GM12872 (cell line): ENCODE measurements around the gene SYNDIG1L.

Source experiments
- CTCF ChIP-seq: IDR thresholded peaks from 3 replicates; pipeline ENCODE4 v1.5.1; 2011; ENCODE audit warnings: low read depth, mild to moderate bottlenecking, low read length, moderate library complexity; ENCODE audit not compliant: insufficient read depth

Gene SYNDIG1L

GRCh38 chr14:74392616-74393570 is 33.1 kb downstream of the SYNDIG1L start:
- TF ChIP-seq CTCF: no peak

GRCh38 chr14:74391479-74391878 is 34.5 kb downstream of the SYNDIG1L start:
- TF ChIP-seq CTCF: no peak

- TF ChIP-seq CTCF: no peak
Measured at GRCh38 chr14:74389980-74390379, 36.0 kb downstream of the SYNDIG1L start.

GRCh38 chr14:74382231-74382630 is 43.8 kb downstream of the SYNDIG1L start:
- TF ChIP-seq CTCF: no peak

DNA sequence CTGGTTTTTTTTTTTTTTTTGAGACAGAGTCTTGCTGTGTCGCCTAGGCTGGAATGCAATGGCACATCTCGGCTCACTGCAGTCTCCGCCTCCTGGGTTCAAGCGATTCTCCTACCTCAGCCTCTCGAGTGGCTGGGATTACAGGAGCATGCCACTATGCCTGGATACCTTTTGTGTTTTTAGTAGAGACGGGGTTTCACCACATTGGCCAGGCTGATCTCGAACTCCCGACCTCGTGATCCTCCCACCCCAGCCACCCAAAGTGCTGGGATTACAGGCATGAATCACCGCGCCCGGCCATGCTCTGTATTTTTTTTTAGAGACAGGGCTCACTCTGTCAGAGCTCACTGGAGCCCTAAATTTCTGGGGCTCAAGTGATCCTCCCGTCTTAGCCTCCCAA is 45.2 kb downstream of the SYNDIG1L start:
- TF ChIP-seq CTCF: no peak

GRCh38 chr14:74380172-74380571 is 45.8 kb downstream of the SYNDIG1L start:
- no peak for TF ChIP-seq CTCF

DNA sequence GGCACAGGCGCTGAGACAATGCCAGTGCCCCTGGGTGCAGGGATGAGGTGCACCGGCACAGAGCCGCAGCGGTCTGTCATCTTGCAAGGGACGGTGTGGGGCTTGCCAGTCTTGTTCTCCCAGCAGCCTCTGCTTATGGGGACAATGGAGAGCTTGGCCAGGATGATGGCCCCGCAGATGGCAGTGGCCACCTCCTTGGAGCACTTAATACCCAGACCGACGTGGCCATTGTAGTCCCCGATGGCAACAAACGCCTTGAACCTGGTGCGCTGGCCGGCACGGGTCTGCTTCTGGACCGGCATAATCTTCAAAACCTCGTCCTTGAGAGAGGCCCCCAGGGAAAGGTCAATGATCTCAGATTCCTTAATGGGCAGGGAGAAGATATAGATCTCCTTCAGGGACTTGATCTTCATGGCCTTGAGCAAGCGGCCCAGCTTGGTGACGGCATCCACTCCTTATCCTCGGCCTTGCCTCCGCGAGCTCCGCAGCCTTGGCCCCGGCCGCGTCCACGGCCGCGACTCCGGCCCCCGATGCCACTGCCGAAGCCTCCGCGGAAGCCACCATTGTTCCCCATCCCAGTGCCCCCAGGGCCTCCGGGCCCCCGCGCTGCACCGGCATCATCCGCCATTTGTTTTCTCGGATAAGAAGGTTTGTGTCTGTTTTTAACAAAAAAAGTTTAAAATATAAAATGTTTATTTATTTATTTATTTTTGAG is 47.9 kb downstream of the SYNDIG1L start:
- TF ChIP-seq CTCF: no peak
